Measurements from ENCODE around the gene IFI44. TPM values are rescaled to one million over a fixed set of nuclear protein-coding genes. Genes with fewer than 3 reads are reported as not detected.

IFI44 gene
- total and polyA plus RNA-seq, 2 of the 8 experiments (the other 6 are each of a cell fraction or from before 2014, with no cell fraction given): not detected

DNA sequence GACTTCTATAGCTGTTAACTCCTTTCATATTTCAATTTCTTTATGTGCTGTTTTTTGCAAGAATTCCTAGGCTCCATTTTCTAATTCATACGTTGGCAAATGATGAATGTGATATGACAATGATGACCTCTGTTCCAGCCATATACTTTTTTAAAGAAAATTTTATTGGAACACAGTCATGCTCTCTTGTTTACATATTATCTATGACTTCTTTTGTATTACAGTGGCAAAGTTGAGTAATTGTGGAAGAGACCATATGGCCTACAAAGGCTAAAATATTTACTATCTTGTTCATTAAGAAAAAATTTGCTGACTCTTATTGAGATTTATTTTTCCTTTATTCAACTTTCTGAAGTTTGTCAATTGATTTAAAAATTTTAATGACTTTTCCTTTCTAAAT lies 22.3 kb upstream of the IFI44 start:
- H2AFZ ChIP-seq (ENCODE audit: low read length): no peak overlapping the region
- H3K27me3 ChIP-seq (replicated peaks in 1 of 4; ENCODE audit: control insufficient read depth in 3 of 4, extremely low read depth in 1 of 4, insufficient read depth in 3 of 4, low read length in 3 of 4): no peaks in the 10 kb centered on the region
- H2BK15ac ChIP-seq (ENCODE audit: low read length): no peak overlapping the region
- no peak overlapping the region for H4K8ac ChIP-seq (ENCODE audit: extremely low read depth, insufficient read depth, low read length)
- H3K9ac ChIP-seq (replicated peaks in 1 of 4; ENCODE audit: extremely low read depth in 1 of 4, low read depth in 3 of 4, low read length in 3 of 4): no peak overlapping the region
- no peak overlapping the region for H4K91ac ChIP-seq (replicated peaks; ENCODE audit: insufficient read length, low read length)
- no peaks in the 10 kb centered on the region for H3K79me2 ChIP-seq (ENCODE audit: control insufficient read depth in 1 of 2, insufficient read depth in 2 of 2, low read length in 2 of 2)
- H2BK120ac ChIP-seq (replicated peaks; ENCODE audit: low read depth, low read length): no peak overlapping the region
- no peaks in the 10 kb centered on the region for H3K9me3 ChIP-seq (ENCODE audit: insufficient read depth in 2 of 2, low read depth in 1 of 2, low read length in 1 of 2)
- no peak overlapping the region for H3K4ac ChIP-seq (replicated peaks; ENCODE audit: insufficient read length, low read depth, low read length)
- no peak overlapping the region for H3K4me3 ChIP-seq (ENCODE audit: extremely low read depth in 1 of 4, insufficient read depth in 2 of 4, low read depth in 3 of 4, low read length in 4 of 4)
- H3K36me3 ChIP-seq (ENCODE audit: control insufficient read depth in 2 of 4, insufficient read depth in 4 of 4, low read length in 3 of 4): no peaks in the 10 kb centered on the region
- CTCF ChIA-PET (ENCODE audit: partially characterized antibody): interaction anchor here (1.4 to 1.8 kb wide), 3 partner anchors 10 to 49 kb away, joined by 4 to 6 read pairs (median 4); no protein-coding TSS in a partner anchor
- no peaks in the 10 kb centered on the region for H4K20me1 ChIP-seq (replicated peaks in 1 of 2; ENCODE audit: control insufficient read depth in 1 of 2, insufficient read depth in 2 of 2, low read length in 2 of 2)
- no peak overlapping the region for H2BK5ac ChIP-seq (ENCODE audit: low read depth, low read length)
- no peak overlapping the region for H3K23ac ChIP-seq (ENCODE audit: insufficient read length)
- H2BK12ac ChIP-seq (ENCODE audit: low read depth, low read length): no peak overlapping the region
- no peaks in the 10 kb centered on the region for H3K79me1 ChIP-seq (ENCODE audit: low read depth, low read length)
- H3K14ac ChIP-seq (ENCODE audit: insufficient read length): no peak overlapping the region
- 84% methylated on average over 1 of the region's 1 CpG; no CpG with 5 or more reads in 1 of the 2 experiments for WGBS, 2 experiments (ENCODE audit: extremely low coverage in 1 of 2, insufficient coverage in 1 of 2, insufficient read length in 1 of 2, insufficient replicate concordance in 2 of 2, low coverage in 1 of 2, low lambda C conversion rate in 2 of 2, missing lambda C conversion rate in 1 of 2)
- H2AK5ac ChIP-seq (ENCODE audit: low read depth, low read length): no peak overlapping the region
- TF ChIP-seq CEBPB (IDR thresholded peaks at IDR 0.05; ENCODE audit: low read depth, low read length) (no peak), NANOG (IDR thresholded peaks at IDR 0.05; ENCODE audit: insufficient read depth, low read depth, low read length, poor library complexity, severe bottlenecking) (no peak), CHD1 (IDR thresholded peaks at IDR 0.05; ENCODE audit: low read depth, low read length) (no peak), GTF2F1 (IDR thresholded peaks at IDR 0.05; ENCODE audit: borderline replicate concordance, low read depth, low read length) (no peak)
- no peak overlapping the region for H3K4me2 ChIP-seq (ENCODE audit: insufficient read depth in 1 of 2, low read depth in 2 of 2, low read length in 2 of 2)
- H3K18ac ChIP-seq (ENCODE audit: extremely low read depth, low read length): no peak overlapping the region
- POLR2A ChIA-PET (ENCODE audit: partially characterized antibody): no interaction called here
- no peaks in the 10 kb centered on the region for H3K4me1 ChIP-seq (replicated peaks in 1 of 4; ENCODE audit: control insufficient read depth in 3 of 4, insufficient read depth in 4 of 4, low read length in 3 of 4)
- no peak overlapping the region for H4K5ac ChIP-seq (ENCODE audit: insufficient read length, low read depth, low read length)
- DNase-seq (ENCODE audit: low read depth in 1 of 2, low spot score in 2 of 2): no peak
- FAIRE-seq: no peak
- no peaks in the 10 kb centered on the region for H3K23me2 ChIP-seq (ENCODE audit: low read depth, low read length)
- no peak overlapping the region for H3K56ac ChIP-seq (replicated peaks; ENCODE audit: insufficient read length, low read depth, low read length)
- H2BK20ac ChIP-seq (ENCODE audit: low read length): no peak overlapping the region
- no peak overlapping the region for H3K27ac ChIP-seq (ENCODE audit: low read depth, low read length)
